Measurements from ENCODE around the gene NCOA1. TPM values are rescaled to one million over a fixed set of nuclear protein-coding genes. Genes with fewer than 3 reads are reported as not detected.

The NCOA1 gene
- total RNA-seq, 1 experiment from 2014 or later = 11.6 TPM

- intact Hi-C loops (cut with micrococcal nuclease; ENCODE audit: unreplicated experiment) = loop anchor here (10.0 kb wide), 1 partner anchor 177 kb away; the partner anchor contains the start of genes CENPO and PTRHD1
- Histone ChIP-seq H3K4me3 (no peak overlapping the region), H3K4me1 (replicated peaks; ENCODE audit: insufficient read depth) (no peaks in the 10 kb centered on the region), H2AFZ (no peak overlapping the region), H3K9me2 (ENCODE audit: insufficient read depth) (no peaks in the 10 kb centered on the region; the same call in none of the 2 replicates), H3K36me3 (ENCODE audit: low read depth) (no peaks in the 10 kb centered on the region), H3F3A (ENCODE audit: insufficient read depth, low read depth) (no peaks in the 10 kb centered on the region), H3K27ac (no peak overlapping the region), H4K20me1 (ENCODE audit: insufficient read depth) (peaks cover 5% of the 10 kb centered on the region; the same call in 1 of the 2 replicates), H3K9me3 (ENCODE audit: insufficient read depth, low read depth) (no peaks in the 10 kb centered on the region), H3K4me2 (no peak overlapping the region), H3K79me2 (ENCODE audit: low read depth) (no peaks in the 10 kb centered on the region), H3K27me3 (ENCODE audit: insufficient read depth, low read depth) (no peaks in the 10 kb centered on the region)
- POLR2A ChIA-PET (ENCODE audit: unreplicated experiment) = no interaction called here
- no peak for DNase-seq
- TF ChIP-seq EZH2 (IDR thresholded peaks at IDR 0.05; ENCODE audit: low read depth) = no peak
- CTCF ChIA-PET = no interaction called here
- no TSS peak for BruUV-seq (replicated peaks)
Observed at GRCh38 chr2:24618144-24618543, 127.1 kb downstream of the NCOA1 start.

- H2AFZ ChIP-seq = no peak overlapping the region
- H3K9me2 ChIP-seq (ENCODE audit: insufficient read depth) = no peaks in the 10 kb centered on the region; the same call in none of the 2 replicates
- no peaks in the 10 kb centered on the region for H3K36me3 ChIP-seq (ENCODE audit: low read depth)
- H4K20me1 ChIP-seq (ENCODE audit: insufficient read depth) = peaks cover 5% of the 10 kb centered on the region; the same call in 1 of the 2 replicates
- intact Hi-C loops (cut with micrococcal nuclease; ENCODE audit: unreplicated experiment) = loop anchor here (10.0 kb wide), 1 partner anchor 176 kb away; the partner anchor contains the start of genes CENPO and PTRHD1
- no peak overlapping the region for H3K4me3 ChIP-seq
- CTCF ChIA-PET = no interaction called here
- TF ChIP-seq CTCF (conservative IDR thresholded peaks at IDR 0.05) (no peak), EZH2 (IDR thresholded peaks at IDR 0.05; ENCODE audit: low read depth) (no peak)
- H3K27ac ChIP-seq = no peak overlapping the region
- no peaks in the 10 kb centered on the region for H3K27me3 ChIP-seq (ENCODE audit: insufficient read depth, low read depth)
- H3K4me1 ChIP-seq (replicated peaks; ENCODE audit: insufficient read depth) = no peaks in the 10 kb centered on the region
- POLR2A ChIA-PET (ENCODE audit: unreplicated experiment) = no interaction called here
- no TSS peak for BruUV-seq (replicated peaks)
- no peaks in the 10 kb centered on the region for H3K9me3 ChIP-seq (ENCODE audit: insufficient read depth, low read depth)
- H3K79me2 ChIP-seq (ENCODE audit: low read depth) = no peaks in the 10 kb centered on the region
- DNase-seq = no peak
- H3K4me2 ChIP-seq = no peak overlapping the region
- H3F3A ChIP-seq (ENCODE audit: insufficient read depth, low read depth) = no peaks in the 10 kb centered on the region
Observed at GRCh38 chr2:24618680-24619079, 127.6 kb downstream of the NCOA1 start.

- no peak overlapping the region for H2AFZ ChIP-seq
- H3K4me3 ChIP-seq = no peak overlapping the region
- POLR2A ChIA-PET (ENCODE audit: unreplicated experiment) = no interaction called here
- H3K79me2 ChIP-seq (ENCODE audit: low read depth) = no peaks in the 10 kb centered on the region
- H3K36me3 ChIP-seq (ENCODE audit: low read depth) = no peaks in the 10 kb centered on the region
- no TSS peak for BruUV-seq (replicated peaks)
- no peak for DNase-seq
- H4K20me1 ChIP-seq (ENCODE audit: insufficient read depth) = peaks cover 5% of the 10 kb centered on the region; the same call in 1 of the 2 replicates
- TF ChIP-seq CTCF (conservative IDR thresholded peaks at IDR 0.05) (no peak), EZH2 (IDR thresholded peaks at IDR 0.05; ENCODE audit: low read depth) (no peak)
- H3K9me3 ChIP-seq (ENCODE audit: insufficient read depth, low read depth) = no peaks in the 10 kb centered on the region
- H3K4me2 ChIP-seq = no peak overlapping the region
- no peaks in the 10 kb centered on the region; the same call in none of the 2 replicates for H3K9me2 ChIP-seq (ENCODE audit: insufficient read depth)
- intact Hi-C loops (cut with micrococcal nuclease; ENCODE audit: unreplicated experiment) = no loop called here
- no peaks in the 10 kb centered on the region for H3F3A ChIP-seq (ENCODE audit: insufficient read depth, low read depth)
- no peak overlapping the region for H3K27ac ChIP-seq
- H3K4me1 ChIP-seq (replicated peaks; ENCODE audit: insufficient read depth) = no peaks in the 10 kb centered on the region
- H3K27me3 ChIP-seq (ENCODE audit: insufficient read depth, low read depth) = no peaks in the 10 kb centered on the region
- CTCF ChIA-PET = no interaction called here
Observed at GRCh38 chr2:24620936-24621335, 129.9 kb downstream of the NCOA1 start.
